Aorta (tissue), 5 donors: Measurements from ENCODE around the gene GDPGP1. TPM values are rescaled to one million over a fixed set of nuclear protein-coding genes. Genes with fewer than 3 reads are reported as not detected.
A peak's percentile ranks its signal among the peaks of the same experiment; 100 is the strongest.

Experiments
- ATAC-seq: fragments of 200-7000 bp; cut with Tn5 transposase; one replicate; pipeline ENCODE4 v1.9.1; 2022; ENCODE audit warnings: moderate library complexity; ENCODE audit not compliant: low FRiP score
- DNase-seq, 2 donors: peaks; one replicate each; pipeline ENCODE4 v3.0.0-alpha.2; 2020
- H3K27ac ChIP-seq, 2 donors: one replicate each; pipeline ENCODE4 v1.5.1; 2013; ENCODE audit warnings: low read length in 2 of 2, mild to moderate bottlenecking in 2 of 2, moderate library complexity in 2 of 2, control low read depth in 1 of 2, inconsistent platforms in 1 of 2, low read depth in 1 of 2
- H3K27me3 ChIP-seq, 2 donors: one replicate each; pipeline ENCODE4 v1.6.1; 2013; ENCODE audit warnings: control low read depth in 1 of 2, low read length in 1 of 2, mild to moderate bottlenecking in 1 of 2, moderate library complexity in 1 of 2; ENCODE audit not compliant: insufficient read depth in 2 of 2, control insufficient read depth in 1 of 2
- H3K36me3 ChIP-seq, 2 donors: one replicate each; pipeline ENCODE4 v1.6.1; 2013; ENCODE audit warnings: control low read depth in 1 of 2, low read length in 1 of 2, mild to moderate bottlenecking in 1 of 2; ENCODE audit not compliant: insufficient read depth in 2 of 2, control insufficient read depth in 1 of 2
- H3K4me1 ChIP-seq, 2 donors: one replicate each; pipeline ENCODE4 v1.6.1; 2013; ENCODE audit warnings: low read length in 2 of 2, control low read depth in 1 of 2, mild to moderate bottlenecking in 1 of 2, moderate library complexity in 1 of 2; ENCODE audit not compliant: insufficient read depth in 2 of 2, control insufficient read depth in 1 of 2
- H3K4me3 ChIP-seq, 2 donors: one replicate each; pipeline ENCODE4 v1.5.1; 2013; ENCODE audit warnings: low read length in 2 of 2, control low read depth in 1 of 2, mild to moderate bottlenecking in 1 of 2
- H3K9me3 ChIP-seq: one replicate; pipeline ENCODE4 v1.6.1; 2013; ENCODE audit warnings: mild to moderate bottlenecking, low read length; ENCODE audit not compliant: control insufficient read depth
- WGBS, 2 donors: extraction: QIAGEN DNeasy Blood & Tissue Kit; methylation state at CpG; one replicate each; pipeline ENCODE4 v1.1.7; 2013; 5-methylcytosine and 5-hydroxymethylcytosine counted together
- intact Hi-C, 2 donors: fragments of 100-400 bp; cut with DNase I; formaldehyde crosslinking; loops; one replicate each; pipeline versions ENCODE4 v1.14.2 to v1.15.0; 2022
- polyA plus RNA-seq, 2 donors: library from polyadenylated mRNA; stranded (reverse); fragments of 200-250 nt; gene quantifications; one replicate each; pipeline ENCODE4 v1.2.3, GENCODE V29; 2013
- total RNA-seq, 2 donors: library from RNA; stranded (reverse); fragmentation: NEBNext Ultra II Directional; extraction: Animal tissue kit (Norgen Biotek cat#: 25700); gene quantifications; one replicate each; pipeline ENCODE4 v1.2.1, GENCODE V29; 2021
- donor health status: healthy with polysubstance abuse.
- donor health status: Bipolar disorder and iron deficiency.
- donor health status: DM: no; HTN: no; CAD: no.
- donor health status: DM: no; HTN: no; CAD: no.
- donor health status: DM: yes; HTN: yes; CAD: no.

The GDPGP1 gene
- total and polyA plus RNA-seq, 4 donors, result 1.3 to 7.1 (median 2.7) TPM

- Histone ChIP-seq H3K9me3 (no peaks in the 10 kb centered on the region), H3K27ac (no peak overlapping the region), H3K4me1 (no peaks in the 10 kb centered on the region), H3K4me3 (no peak overlapping the region), H3K36me3 (no peaks in the 10 kb centered on the region), H3K27me3 (no peaks in the 10 kb centered on the region)
- WGBS, 2 donors, result 72% methylated on average over 10 to 13 of the region's 13 CpGs
- DNase-seq, result peak in 1 of 2 donors; percentile 50
- ATAC-seq, result no peak
- intact Hi-C loops, result no loop called here
Measured at GRCh38 chr15:90211440-90212143, 22.4 kb upstream of the GDPGP1 start.

GRCh38 chr15:90212221-90213098, 21.5 kb upstream of the GDPGP1 start:
- intact Hi-C loops, result no loop called here
- Histone ChIP-seq H3K9me3 (no peaks in the 10 kb centered on the region), H3K27ac (no peak overlapping the region), H3K36me3 (no peaks in the 10 kb centered on the region), H3K4me3 (no peak overlapping the region), H3K4me1 (no peaks in the 10 kb centered on the region), H3K27me3 (no peaks in the 10 kb centered on the region)
- ATAC-seq (peak; percentile 27), DNase-seq (peak in 1 of 2 donors; percentile 49)
- WGBS, 2 donors, result 76 to 77% methylated on average over 35 of the region's 35 CpGs

- DNase-seq, result peak in 1 of 2 donors; percentile 36
- no peaks in the 10 kb centered on the region for H3K4me1 ChIP-seq
- no peaks in the 10 kb centered on the region for H3K36me3 ChIP-seq
- H3K27me3 ChIP-seq, result no peaks in the 10 kb centered on the region
- H3K9me3 ChIP-seq, result no peaks in the 10 kb centered on the region
- no peak overlapping the region for H3K27ac ChIP-seq
- ATAC-seq, result no peak
- intact Hi-C loops, result no loop called here
- 69 to 70% methylated on average over 12 of the region's 12 CpGs for WGBS, 2 donors
- H3K4me3 ChIP-seq, result no peak overlapping the region
Measured at GRCh38 chr15:90213122-90213817, 20.7 kb upstream of the GDPGP1 start.

GRCh38 chr15:90213818-90214204, 20.2 kb upstream of the GDPGP1 start:
- no peaks in the 10 kb centered on the region for H3K36me3 ChIP-seq
- H3K27ac ChIP-seq, result no peak overlapping the region
- H3K27me3 ChIP-seq, result no peaks in the 10 kb centered on the region
- peak in 1 of 2 donors; percentile 35 for DNase-seq
- no peak overlapping the region for H3K4me3 ChIP-seq
- ATAC-seq, result no peak
- H3K9me3 ChIP-seq, result no peaks in the 10 kb centered on the region
- no peaks in the 10 kb centered on the region for H3K4me1 ChIP-seq
- intact Hi-C loops, result no loop called here
- 94 to 97% methylated on average over 11 of the region's 11 CpGs for WGBS, 2 donors

GRCh38 chr15:90214553-90215196, 19.3 kb upstream of the GDPGP1 start:
- Histone ChIP-seq H3K4me1 (no peaks in the 10 kb centered on the region), H3K9me3 (no peaks in the 10 kb centered on the region), H3K36me3 (no peaks in the 10 kb centered on the region), H3K27me3 (no peaks in the 10 kb centered on the region), H3K27ac (no peak overlapping the region), H3K4me3 (no peak overlapping the region)
- intact Hi-C loops, result no loop called here
- peak in 1 of 2 donors; percentile 26 for DNase-seq
- no peak for ATAC-seq
- 83 to 84% methylated on average over 8 of the region's 8 CpGs for WGBS, 2 donors

GRCh38 chr15:90217671-90218394, 16.2 kb upstream of the GDPGP1 start:
- Histone ChIP-seq H3K27me3 (no peaks in the 10 kb centered on the region), H3K4me3 (no peak overlapping the region), H3K9me3 (no peaks in the 10 kb centered on the region), H3K4me1 (no peaks in the 10 kb centered on the region), H3K27ac (no peak overlapping the region), H3K36me3 (no peaks in the 10 kb centered on the region)
- intact Hi-C loops, result no loop called here
- DNase-seq, result peak in 1 of 2 donors; percentile 12
- ATAC-seq, result no peak
- WGBS, 2 donors, result 75 to 85% methylated on average over 9 of the region's 9 CpGs

- peak; percentile 49 for ATAC-seq
- Histone ChIP-seq H3K27ac (no peak overlapping the region), H3K4me1 (no peaks in the 10 kb centered on the region), H3K27me3 (no peaks in the 10 kb centered on the region), H3K9me3 (no peaks in the 10 kb centered on the region), H3K4me3 (no peak overlapping the region), H3K36me3 (no peaks in the 10 kb centered on the region)
- DNase-seq, result peak in 1 of 2 donors; percentile 86
- intact Hi-C loops, result no loop called here
- 83 to 85% methylated on average over 17 of the region's 17 CpGs for WGBS, 2 donors
Measured at GRCh38 chr15:90219421-90220141, 14.4 kb upstream of the GDPGP1 start.
